ENCODE measurements around the gene PSMD11.

The PSMD11 gene

DNA sequence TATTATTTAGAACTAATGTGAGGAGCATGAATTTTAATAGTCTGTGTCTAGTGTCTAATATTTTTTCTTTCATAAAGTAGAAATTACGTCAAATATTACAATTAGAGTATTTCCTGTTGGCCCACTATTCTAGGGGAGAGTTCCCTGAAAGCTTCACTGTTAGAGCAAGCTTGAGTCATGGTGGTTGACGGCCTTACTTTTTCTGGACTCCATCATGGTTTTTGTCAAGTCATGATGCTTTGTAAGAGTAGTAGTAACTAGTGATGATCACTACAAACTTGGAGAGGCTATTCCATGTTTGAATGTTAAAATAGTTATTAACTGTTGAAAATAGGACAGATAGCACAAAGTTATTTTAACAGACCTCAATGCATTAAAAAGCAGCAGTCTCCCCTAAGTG, 1.7 kb downstream of the PSMD11 start:
- no peak for ATAC-seq
- TF ChIP-seq OSR1 (CRISPR knock-in tag; IDR thresholded peaks at IDR 0.05) (no peak), SNAI2 (CRISPR knock-in tag; IDR thresholded peaks at IDR 0.05) (no peak), ZFP30 (CRISPR knock-in tag; IDR thresholded peaks at IDR 0.05) (no peak), RARB (CRISPR knock-in tag; IDR thresholded peaks at IDR 0.05) (no peak), ESRRG (CRISPR knock-in tag; IDR thresholded peaks at IDR 0.05) (no peak), ARNTL (CRISPR knock-in tag; IDR thresholded peaks at IDR 0.05; ENCODE audit: borderline replicate concordance, low read depth) (no peak), TCF4 (CRISPR knock-in tag; IDR thresholded peaks at IDR 0.05; ENCODE audit: borderline replicate concordance) (no peak), GLIS3 (CRISPR knock-in tag; IDR thresholded peaks at IDR 0.05) (no peak), ZNF565 (CRISPR knock-in tag; conservative IDR thresholded peaks at IDR 0.05; ENCODE audit: low read depth) (no peak), ZFP3 (CRISPR knock-in tag; IDR thresholded peaks at IDR 0.05) (no peak)
- TF ChIP-seq, protein P1, sequence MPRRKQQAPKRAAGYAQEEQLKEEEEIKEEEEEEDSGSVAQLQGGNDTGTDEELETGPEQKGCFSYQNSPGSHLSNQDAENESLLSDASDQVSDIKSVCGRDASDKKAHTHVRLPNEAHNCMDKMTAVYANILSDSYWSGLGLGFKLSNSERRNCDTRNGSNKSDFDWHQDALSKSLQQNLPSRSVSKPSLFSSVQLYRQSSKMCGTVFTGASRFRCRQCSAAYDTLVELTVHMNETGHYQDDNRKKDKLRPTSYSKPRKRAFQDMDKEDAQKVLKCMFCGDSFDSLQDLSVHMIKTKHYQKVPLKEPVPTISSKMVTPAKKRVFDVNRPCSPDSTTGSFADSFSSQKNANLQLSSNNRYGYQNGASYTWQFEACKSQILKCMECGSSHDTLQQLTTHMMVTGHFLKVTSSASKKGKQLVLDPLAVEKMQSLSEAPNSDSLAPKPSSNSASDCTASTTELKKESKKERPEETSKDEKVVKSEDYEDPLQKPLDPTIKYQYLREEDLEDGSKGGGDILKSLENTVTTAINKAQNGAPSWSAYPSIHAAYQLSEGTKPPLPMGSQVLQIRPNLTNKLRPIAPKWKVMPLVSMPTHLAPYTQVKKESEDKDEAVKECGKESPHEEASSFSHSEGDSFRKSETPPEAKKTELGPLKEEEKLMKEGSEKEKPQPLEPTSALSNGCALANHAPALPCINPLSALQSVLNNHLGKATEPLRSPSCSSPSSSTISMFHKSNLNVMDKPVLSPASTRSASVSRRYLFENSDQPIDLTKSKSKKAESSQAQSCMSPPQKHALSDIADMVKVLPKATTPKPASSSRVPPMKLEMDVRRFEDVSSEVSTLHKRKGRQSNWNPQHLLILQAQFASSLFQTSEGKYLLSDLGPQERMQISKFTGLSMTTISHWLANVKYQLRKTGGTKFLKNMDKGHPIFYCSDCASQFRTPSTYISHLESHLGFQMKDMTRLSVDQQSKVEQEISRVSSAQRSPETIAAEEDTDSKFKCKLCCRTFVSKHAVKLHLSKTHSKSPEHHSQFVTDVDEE (CRISPR knock-in tag; IDR thresholded peaks at IDR 0.05) = no peak
- TF ChIP-seq, protein P2, sequence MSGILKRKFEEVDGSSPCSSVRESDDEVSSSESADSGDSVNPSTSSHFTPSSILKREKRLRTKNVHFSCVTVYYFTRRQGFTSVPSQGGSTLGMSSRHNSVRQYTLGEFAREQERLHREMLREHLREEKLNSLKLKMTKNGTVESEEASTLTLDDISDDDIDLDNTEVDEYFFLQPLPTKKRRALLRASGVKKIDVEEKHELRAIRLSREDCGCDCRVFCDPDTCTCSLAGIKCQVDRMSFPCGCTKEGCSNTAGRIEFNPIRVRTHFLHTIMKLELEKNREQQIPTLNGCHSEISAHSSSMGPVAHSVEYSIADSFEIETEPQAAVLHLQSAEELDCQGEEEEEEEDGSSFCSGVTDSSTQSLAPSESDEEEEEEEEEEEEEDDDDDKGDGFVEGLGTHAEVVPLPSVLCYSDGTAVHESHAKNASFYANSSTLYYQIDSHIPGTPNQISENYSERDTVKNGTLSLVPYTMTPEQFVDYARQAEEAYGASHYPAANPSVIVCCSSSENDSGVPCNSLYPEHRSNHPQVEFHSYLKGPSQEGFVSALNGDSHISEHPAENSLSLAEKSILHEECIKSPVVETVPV (CRISPR knock-in tag; IDR thresholded peaks at IDR 0.05) = no peak

DNA sequence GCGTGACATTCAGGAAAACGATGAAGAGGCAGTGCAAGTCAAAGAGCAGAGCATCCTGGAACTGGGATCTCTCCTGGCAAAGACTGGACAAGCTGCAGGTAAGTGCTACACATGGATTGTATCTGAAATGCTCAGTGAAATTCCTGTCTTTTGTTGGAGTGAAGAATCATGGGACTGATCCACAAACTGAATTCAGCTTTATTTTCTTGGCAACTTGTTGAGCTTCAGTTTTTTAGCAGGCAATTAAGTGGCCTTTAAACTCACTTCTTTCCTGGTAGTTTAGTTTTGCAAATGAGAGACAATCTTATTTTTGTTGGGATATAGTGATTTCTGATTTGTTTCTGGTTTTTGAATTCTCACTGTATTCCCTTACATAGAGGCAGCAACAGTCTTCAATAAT, 2.6 kb downstream of the PSMD11 start:
- TF ChIP-seq BACH2 (CRISPR knock-in tag; IDR thresholded peaks at IDR 0.05; ENCODE audit: borderline replicate concordance) = no peak
- TF ChIP-seq ZNF8 (CRISPR knock-in tag; IDR thresholded peaks at IDR 0.05) = no peak
- no peak for TF ChIP-seq ESRRG (CRISPR knock-in tag; IDR thresholded peaks at IDR 0.05)
- TF ChIP-seq ZFP3 (CRISPR knock-in tag; IDR thresholded peaks at IDR 0.05) = no peak
- TF ChIP-seq, protein P2 (CRISPR knock-in tag; IDR thresholded peaks at IDR 0.05) = no peak
- TF ChIP-seq ISL1 (CRISPR knock-in tag; IDR thresholded peaks at IDR 0.05) = no peak
- TF ChIP-seq, protein P3, sequence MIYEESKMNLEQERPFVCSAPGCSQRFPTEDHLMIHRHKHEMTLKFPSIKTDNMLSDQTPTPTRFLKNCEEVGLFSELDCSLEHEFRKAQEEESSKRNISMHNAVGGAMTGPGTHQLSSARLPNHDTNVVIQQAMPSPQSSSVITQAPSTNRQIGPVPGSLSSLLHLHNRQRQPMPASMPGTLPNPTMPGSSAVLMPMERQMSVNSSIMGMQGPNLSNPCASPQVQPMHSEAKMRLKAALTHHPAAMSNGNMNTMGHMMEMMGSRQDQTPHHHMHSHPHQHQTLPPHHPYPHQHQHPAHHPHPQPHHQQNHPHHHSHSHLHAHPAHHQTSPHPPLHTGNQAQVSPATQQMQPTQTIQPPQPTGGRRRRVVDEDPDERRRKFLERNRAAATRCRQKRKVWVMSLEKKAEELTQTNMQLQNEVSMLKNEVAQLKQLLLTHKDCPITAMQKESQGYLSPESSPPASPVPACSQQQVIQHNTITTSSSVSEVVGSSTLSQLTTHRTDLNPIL (CRISPR knock-in tag; IDR thresholded peaks at IDR 0.05; ENCODE audit: low read depth) = no peak
- TF ChIP-seq, protein P4, sequence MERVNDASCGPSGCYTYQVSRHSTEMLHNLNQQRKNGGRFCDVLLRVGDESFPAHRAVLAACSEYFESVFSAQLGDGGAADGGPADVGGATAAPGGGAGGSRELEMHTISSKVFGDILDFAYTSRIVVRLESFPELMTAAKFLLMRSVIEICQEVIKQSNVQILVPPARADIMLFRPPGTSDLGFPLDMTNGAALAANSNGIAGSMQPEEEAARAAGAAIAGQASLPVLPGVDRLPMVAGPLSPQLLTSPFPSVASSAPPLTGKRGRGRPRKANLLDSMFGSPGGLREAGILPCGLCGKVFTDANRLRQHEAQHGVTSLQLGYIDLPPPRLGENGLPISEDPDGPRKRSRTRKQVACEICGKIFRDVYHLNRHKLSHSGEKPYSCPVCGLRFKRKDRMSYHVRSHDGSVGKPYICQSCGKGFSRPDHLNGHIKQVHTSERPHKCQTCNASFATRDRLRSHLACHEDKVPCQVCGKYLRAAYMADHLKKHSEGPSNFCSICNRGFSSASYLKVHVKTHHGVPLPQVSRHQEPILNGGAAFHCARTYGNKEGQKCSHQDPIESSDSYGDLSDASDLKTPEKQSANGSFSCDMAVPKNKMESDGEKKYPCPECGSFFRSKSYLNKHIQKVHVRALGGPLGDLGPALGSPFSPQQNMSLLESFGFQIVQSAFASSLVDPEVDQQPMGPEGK (CRISPR knock-in tag; IDR thresholded peaks at IDR 0.05; ENCODE audit: borderline replicate concordance) = no peak
- TF ChIP-seq ARNTL (CRISPR knock-in tag; IDR thresholded peaks at IDR 0.05; ENCODE audit: borderline replicate concordance, low read depth) = no peak
- no peak for TF ChIP-seq SNAI2 (CRISPR knock-in tag; IDR thresholded peaks at IDR 0.05)
- no peak for TF ChIP-seq TOX (CRISPR knock-in tag; IDR thresholded peaks at IDR 0.05; ENCODE audit: borderline replicate concordance)
- no peak for TF ChIP-seq ZNF565 (CRISPR knock-in tag; conservative IDR thresholded peaks at IDR 0.05; ENCODE audit: low read depth)
- no peak for TF ChIP-seq ZNF70 (CRISPR knock-in tag; IDR thresholded peaks at IDR 0.05)
- no peak for TF ChIP-seq GLIS3 (CRISPR knock-in tag; IDR thresholded peaks at IDR 0.05)
- TF ChIP-seq CSDC2 (CRISPR knock-in tag; IDR thresholded peaks at IDR 0.05) = no peak
- no peak for TF ChIP-seq ZFP30 (CRISPR knock-in tag; IDR thresholded peaks at IDR 0.05)
- ATAC-seq = no peak

DNA sequence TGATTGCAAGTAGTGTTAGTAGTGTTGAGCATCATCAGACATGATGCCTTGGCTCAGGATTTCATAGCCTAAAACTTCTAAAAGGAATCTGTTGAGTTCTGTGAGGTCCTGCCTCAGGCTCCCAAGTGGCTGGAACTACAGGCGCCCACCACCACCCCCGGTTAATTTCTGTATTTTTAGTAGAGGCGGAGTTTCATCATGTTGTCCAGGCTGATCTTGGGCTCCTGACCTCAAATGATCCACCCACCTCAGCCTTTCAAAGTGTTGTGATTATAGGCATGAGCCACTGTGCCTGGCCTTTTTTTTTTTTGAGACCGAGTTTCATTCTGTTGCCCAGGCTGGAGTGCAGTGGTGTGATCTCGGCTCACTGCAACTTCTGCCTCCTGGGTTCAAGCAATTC, 5.7 kb downstream of the PSMD11 start:
- ATAC-seq = no peak
- no peak for TF ChIP-seq ISL1 (CRISPR knock-in tag; IDR thresholded peaks at IDR 0.05)
- TF ChIP-seq, protein P1 (CRISPR knock-in tag; IDR thresholded peaks at IDR 0.05) = no peak
- no peak for TF ChIP-seq ZNF8 (CRISPR knock-in tag; IDR thresholded peaks at IDR 0.05)
- TF ChIP-seq ZFP30 (CRISPR knock-in tag; IDR thresholded peaks at IDR 0.05) = no peak
- TF ChIP-seq, protein P2 (CRISPR knock-in tag; IDR thresholded peaks at IDR 0.05) = no peak
- TF ChIP-seq ARNTL (CRISPR knock-in tag; IDR thresholded peaks at IDR 0.05; ENCODE audit: borderline replicate concordance, low read depth) = no peak
- TF ChIP-seq PPARA (CRISPR knock-in tag; IDR thresholded peaks at IDR 0.05; ENCODE audit: borderline replicate concordance) = no peak
- TF ChIP-seq RARB (CRISPR knock-in tag; IDR thresholded peaks at IDR 0.05) = no peak
- TF ChIP-seq, protein P5, sequence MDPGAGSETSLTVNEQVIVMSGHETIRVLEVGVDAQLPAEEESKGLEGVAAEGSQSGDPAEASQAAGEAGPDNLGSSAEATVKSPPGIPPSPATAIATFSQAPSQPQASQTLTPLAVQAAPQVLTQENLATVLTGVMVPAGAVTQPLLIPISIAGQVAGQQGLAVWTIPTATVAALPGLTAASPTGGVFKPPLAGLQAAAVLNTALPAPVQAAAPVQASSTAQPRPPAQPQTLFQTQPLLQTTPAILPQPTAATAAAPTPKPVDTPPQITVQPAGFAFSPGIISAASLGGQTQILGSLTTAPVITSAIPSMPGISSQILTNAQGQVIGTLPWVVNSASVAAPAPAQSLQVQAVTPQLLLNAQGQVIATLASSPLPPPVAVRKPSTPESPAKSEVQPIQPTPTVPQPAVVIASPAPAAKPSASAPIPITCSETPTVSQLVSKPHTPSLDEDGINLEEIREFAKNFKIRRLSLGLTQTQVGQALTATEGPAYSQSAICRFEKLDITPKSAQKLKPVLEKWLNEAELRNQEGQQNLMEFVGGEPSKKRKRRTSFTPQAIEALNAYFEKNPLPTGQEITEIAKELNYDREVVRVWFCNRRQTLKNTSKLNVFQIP (CRISPR knock-in tag; IDR thresholded peaks at IDR 0.05; ENCODE audit: borderline replicate concordance, low read depth) = no peak
- TF ChIP-seq ZNF70 (CRISPR knock-in tag; IDR thresholded peaks at IDR 0.05) = no peak
